HL-60 (cell line): Measurements from ENCODE around the gene BCAS3.

Experiments used
- DNase-seq, 2 experiments: peaks; one replicate each; pipeline ENCODE4 v3.0.0-alpha.2; 2010 to 2020; ENCODE audit warnings: low read depth in 1 of 2, low spot score in 1 of 2
- H3K27ac ChIP-seq: fragments of 250-450 bp; sonication (Bioruptor Pico); replicated peaks from 2 replicates; pipeline ENCODE4 v1.5.1; 2020; ENCODE audit warnings: mild to moderate bottlenecking, moderate library complexity
- H3K27me3 ChIP-seq: fragments of 250-450 bp; sonication (Bioruptor Pico); 2 replicates; pipeline ENCODE4 v1.5.1; 2021; ENCODE audit warnings: mild to moderate bottlenecking, moderate library complexity; ENCODE audit not compliant: insufficient read depth, poor library complexity, severe bottlenecking
- H3K4me3 ChIP-seq: replicated peaks from 2 replicates; pipeline ENCODE4 v1.5.1; 2011; ENCODE audit warnings: mild to moderate bottlenecking, control low read depth, low read length; ENCODE audit not compliant: insufficient read depth
- GABPA ChIP-seq: IDR thresholded peaks from 2 replicates; pipeline ENCODE4 v1.6.1; 2012; ENCODE audit warnings: low read depth
- POLR2AphosphoS5 ChIP-seq: IDR thresholded peaks from 2 replicates; pipeline ENCODE4 v1.6.1; 2012; ENCODE audit warnings: low read depth
- REST ChIP-seq: IDR thresholded peaks from 2 replicates; pipeline ENCODE4 v1.6.1; 2012; ENCODE audit warnings: low read depth; ENCODE audit not compliant: insufficient replicate concordance
- SPI1 ChIP-seq: IDR thresholded peaks from 2 replicates; pipeline ENCODE4 v1.6.1; 2012; ENCODE audit warnings: low read depth, mild to moderate bottlenecking, borderline replicate concordance
- TF ChIP-seq, protein P1 (sequence below): IDR thresholded peaks from one replicate; pipeline ENCODE4 v1.5.1; 2011; ENCODE audit warnings: low read length, control low read depth, inconsistent platforms; ENCODE audit not compliant: insufficient read depth

Gene BCAS3

GRCh38 chr17:60916043-60916442 is 238.4 kb downstream of the BCAS3 start:
- no peak for TF ChIP-seq GABPA
- TF ChIP-seq POLR2AphosphoS5: no peak
- no peak overlapping the region for H3K4me3 ChIP-seq
- DNase-seq: no peak

DNA sequence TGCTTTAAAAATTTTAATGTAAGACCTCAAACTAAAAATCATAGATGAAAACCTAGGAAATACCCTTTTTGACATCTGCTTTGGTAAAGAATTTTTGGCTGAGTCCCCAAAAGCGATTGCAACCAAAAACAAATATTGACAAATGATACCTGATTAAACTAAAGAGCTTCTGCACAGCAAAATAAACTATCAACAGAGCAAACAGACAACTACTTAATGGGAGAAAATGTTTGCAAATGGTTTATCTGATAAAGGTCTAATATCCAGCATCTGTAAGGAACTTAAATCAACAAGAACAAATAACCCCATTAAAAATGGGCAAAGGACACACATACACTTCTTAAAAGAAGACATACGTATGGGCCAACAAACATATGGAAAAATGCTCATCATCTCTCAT is 242.5 kb downstream of the BCAS3 start:
- no peak for DNase-seq
- H3K27ac ChIP-seq: no peak overlapping the region
- TF ChIP-seq REST (no peak), SPI1 (no peak)
- TF ChIP-seq, protein P1, sequence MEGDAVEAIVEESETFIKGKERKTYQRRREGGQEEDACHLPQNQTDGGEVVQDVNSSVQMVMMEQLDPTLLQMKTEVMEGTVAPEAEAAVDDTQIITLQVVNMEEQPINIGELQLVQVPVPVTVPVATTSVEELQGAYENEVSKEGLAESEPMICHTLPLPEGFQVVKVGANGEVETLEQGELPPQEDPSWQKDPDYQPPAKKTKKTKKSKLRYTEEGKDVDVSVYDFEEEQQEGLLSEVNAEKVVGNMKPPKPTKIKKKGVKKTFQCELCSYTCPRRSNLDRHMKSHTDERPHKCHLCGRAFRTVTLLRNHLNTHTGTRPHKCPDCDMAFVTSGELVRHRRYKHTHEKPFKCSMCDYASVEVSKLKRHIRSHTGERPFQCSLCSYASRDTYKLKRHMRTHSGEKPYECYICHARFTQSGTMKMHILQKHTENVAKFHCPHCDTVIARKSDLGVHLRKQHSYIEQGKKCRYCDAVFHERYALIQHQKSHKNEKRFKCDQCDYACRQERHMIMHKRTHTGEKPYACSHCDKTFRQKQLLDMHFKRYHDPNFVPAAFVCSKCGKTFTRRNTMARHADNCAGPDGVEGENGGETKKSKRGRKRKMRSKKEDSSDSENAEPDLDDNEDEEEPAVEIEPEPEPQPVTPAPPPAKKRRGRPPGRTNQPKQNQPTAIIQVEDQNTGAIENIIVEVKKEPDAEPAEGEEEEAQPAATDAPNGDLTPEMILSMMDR: no peak

More at GRCh38 chr17:60916043-60916442, 238.4 kb downstream of the BCAS3 start:
- no peaks in the 10 kb centered on the region for H3K27me3 ChIP-seq
- H3K27ac ChIP-seq: no peak overlapping the region

DNA sequence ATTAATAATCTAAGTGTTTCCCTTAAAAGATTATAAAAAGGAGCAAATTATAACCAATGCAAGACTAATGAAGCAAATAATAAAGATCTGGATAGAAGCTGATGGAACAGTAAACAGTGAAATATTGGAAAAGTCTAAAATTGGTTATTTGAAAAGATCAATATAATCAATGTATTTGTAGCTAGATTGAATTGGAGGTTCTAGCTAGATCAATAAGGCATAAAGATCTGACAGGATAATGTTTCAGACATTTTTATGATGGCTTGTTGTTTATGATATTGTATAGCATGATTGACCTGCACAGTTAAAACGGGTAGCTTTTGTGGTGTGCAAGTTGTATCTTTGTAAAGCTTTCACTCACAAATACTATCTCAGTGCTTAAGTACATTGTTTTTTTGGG is 245.3 kb downstream of the BCAS3 start:
- Histone ChIP-seq H3K27me3 (no peaks in the 10 kb centered on the region), H3K27ac (no peak overlapping the region), H3K4me3 (no peak overlapping the region)
- no peak for DNase-seq
- TF ChIP-seq REST: no peak
- TF ChIP-seq, protein P1: no peak
- no peak for TF ChIP-seq GABPA
- no peak for TF ChIP-seq SPI1

More for the DNA sequence above, 242.5 kb downstream of the BCAS3 start:
- Histone ChIP-seq H3K27me3 (no peaks in the 10 kb centered on the region), H3K4me3 (no peak overlapping the region)

DNA sequence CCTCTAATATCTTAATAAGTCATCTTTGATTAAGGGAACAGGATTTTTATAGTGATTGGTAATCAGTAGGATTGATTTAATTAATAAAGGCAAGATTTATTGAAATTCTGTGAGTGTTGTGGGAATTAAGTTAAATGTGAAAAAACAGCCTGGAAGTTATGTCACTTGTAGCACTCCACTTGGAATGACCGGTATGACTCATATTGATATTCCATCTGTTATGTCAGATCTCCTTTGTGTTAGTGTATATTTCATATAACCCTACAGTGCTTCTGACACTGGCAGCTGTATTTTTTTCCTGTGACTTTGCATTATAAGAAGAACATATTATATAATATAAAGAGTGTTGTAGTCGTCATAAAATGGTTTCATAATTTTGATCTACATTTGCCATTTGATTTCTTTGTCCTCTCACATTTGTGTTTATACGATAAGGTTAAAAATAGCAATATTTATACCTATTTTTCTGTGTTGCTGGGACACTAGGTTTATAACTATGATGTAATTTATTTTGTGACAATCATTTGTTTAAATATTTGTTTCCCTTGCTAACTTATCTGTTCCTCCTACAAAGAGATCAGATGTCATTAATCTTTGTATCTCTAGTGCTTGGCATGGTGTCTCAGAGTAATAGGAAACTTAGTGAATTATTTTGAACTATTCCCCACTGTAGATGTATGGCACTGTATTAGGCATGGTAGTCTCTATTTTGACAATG is 249.0 kb downstream of the BCAS3 start:
- TF ChIP-seq SPI1: no peak
- TF ChIP-seq POLR2AphosphoS5: no peak
- no peak for TF ChIP-seq GABPA
- no peak for TF ChIP-seq REST
- TF ChIP-seq, protein P1: no peak
- H3K27ac ChIP-seq: no peak overlapping the region
- no peak for DNase-seq

More for the DNA sequence above, 249.0 kb downstream of the BCAS3 start:
- H3K4me3 ChIP-seq: no peak overlapping the region
- no peaks in the 10 kb centered on the region for H3K27me3 ChIP-seq
